ENCODE data around the gene ATP6V0E1.
"Not testable (repeated sequence)": the region's sequence is repeated elsewhere in the genome, so short reads cannot be mapped to it uniquely, and the experiment has no call there.

Gene ATP6V0E1

DNA sequence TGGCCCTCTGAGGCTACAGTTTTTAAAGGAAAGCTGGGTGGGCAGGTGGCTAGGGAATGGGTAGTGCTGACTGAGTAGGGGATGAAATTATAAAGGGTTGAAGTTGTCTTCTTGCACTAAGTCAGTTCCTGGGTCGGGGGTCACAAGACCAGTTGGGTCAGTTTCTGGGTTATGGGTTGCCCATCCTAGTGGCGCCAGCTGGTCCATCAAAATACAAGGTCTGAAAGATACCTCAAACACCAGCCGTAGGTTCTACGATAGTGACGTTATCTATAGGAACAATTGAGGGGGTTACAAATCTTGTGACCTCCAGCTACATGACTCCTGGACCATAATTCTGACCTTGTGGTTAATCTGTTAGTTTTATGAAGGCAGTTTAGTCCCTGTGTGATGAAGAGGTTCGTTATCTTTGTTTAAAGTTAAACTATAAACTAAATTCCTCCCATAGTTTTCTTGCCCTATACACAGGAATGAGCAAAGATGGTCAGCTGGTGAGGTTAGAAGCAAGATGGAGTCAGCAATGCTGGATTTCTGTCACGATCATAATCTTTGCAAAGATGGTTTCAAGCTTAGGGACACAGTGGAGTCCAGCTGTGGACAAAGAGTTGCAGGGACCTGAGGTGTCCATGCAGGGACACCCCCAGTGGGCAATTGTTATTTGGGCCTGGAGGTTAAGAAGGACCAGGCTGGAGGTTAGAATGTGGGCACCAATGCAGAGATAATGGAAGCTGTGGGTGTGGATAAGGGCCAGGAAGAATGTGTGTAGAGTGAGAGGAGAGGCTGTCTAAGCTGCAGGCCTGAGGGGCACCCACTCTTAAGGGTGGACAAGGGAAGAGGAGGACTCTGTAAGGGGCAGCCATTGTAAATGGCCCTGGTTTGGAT, 58.6 kb downstream of the ATP6V0E1 start:
- no peak for DNase-seq

DNA sequence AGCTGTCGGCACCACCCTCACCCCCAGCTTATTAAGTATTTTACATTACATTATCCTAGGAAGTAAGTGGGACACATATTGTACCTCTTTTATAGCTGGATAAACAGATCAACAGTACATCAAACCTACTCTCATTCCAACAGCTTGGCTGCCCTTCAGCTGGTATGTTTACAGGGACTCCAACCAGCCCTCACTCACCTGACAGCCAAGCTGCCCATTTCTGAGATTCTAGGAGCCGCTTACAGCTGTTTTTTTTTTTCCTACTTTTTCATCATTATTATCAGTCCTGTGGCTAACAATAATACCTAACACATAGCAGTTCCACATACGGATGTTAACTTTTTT, 59.2 kb downstream of the ATP6V0E1 start:
- DNase-seq, result no peak

DNA sequence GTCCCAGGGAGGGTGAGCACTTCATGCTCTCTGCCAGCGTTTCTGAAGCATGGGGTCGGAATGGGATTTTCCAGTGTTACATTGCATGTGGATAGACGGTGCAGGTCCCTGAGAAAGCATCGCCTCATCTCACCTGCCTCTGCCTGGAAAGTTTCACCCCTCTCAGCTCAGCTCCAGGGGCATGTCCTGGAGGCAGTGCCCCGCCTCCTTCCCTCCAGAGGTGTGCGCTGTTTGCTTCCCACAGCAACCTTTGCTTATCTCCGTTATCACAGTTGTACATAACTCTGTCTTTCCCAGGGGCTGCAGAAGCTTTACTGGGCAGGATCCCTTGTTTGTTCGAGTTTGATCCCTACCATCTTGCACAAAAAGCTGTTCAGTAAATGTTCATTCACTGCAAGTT, 61.9 kb downstream of the ATP6V0E1 start:
- DNase-seq, result no peak

DNA sequence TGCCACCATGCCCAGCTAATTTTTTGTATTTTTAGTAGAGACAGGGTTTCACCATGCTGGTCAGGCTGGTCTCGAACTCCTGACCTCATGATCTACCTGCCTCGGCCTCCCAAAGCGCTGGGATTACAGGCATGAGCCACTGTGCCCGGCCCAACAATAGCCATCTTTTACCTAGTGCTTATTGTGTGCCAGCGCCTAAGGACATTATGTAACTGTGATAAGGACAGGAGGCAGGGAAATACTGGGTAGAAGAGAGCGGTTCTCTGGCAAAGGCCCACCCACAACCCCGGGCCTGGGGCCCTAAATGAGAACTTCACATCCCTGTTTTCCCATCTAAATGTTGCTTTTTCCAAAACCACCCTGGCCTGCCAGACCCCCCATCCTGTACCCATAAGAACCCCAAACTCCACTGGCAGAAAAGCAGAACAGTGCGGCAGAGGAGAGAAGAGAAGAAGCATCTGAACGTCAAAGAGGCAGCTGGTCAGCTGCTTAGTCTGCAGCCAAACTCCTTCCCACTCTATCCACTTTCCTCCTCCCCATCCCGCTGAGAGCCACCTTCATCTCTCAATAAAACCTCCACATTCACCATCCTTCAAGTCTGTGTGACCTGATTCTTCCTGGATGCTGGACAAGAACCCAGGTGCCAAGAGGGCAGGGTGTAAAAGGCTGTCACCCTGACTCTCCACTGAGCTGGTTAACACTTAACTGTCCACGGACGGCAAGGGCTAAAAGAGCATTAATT, 63.7 kb downstream of the ATP6V0E1 start:
- not testable (repeated sequence) for DNase-seq

DNA sequence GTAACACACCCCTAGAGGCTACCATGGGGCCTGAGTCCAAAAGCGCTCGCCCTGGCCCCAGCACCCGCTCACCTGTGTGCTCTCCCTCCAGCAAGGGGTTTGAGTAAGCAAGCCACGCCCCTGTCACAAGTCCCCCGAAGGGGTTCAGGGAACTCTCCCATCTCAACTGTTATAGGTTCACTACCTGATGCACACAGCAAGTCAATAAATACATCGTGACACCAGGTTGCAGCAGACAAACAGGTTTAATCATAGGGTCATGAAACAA, 64.2 kb downstream of the ATP6V0E1 start:
- DNase-seq, result no peak

DNA sequence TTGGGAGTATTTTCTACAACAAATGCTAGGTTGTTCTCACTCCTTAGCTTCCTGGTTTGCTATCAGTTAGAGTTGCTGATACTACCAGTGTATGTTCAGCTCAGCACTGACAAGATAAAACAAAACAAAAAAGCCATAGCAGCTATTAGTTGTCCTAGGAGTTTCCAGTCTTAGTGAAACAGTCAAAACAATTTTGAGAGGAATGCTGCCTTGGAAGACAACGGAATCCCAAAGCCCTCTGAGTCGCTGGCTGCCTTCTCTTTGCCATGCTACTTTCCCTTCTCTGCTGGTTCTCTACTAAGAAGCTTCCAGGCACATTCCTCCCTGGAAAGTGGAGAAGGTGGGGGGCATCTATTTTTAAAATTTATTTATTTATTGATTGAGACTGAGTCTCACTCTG, 67.2 kb downstream of the ATP6V0E1 start:
- DNase-seq, result no peak

DNA sequence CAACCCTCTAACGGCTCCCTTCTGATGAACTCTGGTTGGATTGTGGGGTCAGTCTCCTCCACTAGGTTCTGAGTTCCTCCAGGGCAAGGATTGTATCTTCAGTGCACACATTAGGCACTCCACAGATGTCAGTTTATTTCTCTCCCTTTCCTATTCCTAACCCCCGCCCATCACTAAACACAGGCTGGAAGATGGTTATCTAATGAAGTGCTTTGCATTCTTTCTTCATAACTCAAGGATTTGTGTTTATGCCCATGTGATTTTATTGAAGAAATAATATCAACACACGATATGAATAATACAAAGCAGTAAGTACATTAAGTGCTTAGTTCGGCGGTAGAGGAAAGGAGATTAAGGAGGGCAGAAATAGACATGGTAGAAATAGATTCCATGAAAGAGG, 68.2 kb downstream of the ATP6V0E1 start:
- no peak for DNase-seq

DNA sequence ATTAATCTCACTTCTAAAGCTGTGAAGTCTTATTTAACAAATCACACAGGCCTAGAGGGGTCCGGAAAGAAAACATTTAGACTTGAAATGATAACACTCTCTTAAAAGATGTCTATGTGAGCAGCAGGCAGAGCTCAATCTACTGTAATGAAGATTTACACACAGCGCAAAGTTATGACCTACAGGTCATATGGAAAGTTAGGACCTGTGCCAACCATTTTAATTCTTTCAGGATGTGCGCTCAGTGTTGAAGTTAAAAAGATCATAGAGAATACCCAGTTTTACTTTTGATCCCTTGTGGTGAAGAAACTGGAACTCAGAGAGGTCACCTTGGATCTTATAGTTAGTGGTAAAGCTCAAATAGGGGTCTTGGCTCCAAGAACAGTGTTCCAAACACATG, 69.5 kb downstream of the ATP6V0E1 start:
- DNase-seq, result no peak

DNA sequence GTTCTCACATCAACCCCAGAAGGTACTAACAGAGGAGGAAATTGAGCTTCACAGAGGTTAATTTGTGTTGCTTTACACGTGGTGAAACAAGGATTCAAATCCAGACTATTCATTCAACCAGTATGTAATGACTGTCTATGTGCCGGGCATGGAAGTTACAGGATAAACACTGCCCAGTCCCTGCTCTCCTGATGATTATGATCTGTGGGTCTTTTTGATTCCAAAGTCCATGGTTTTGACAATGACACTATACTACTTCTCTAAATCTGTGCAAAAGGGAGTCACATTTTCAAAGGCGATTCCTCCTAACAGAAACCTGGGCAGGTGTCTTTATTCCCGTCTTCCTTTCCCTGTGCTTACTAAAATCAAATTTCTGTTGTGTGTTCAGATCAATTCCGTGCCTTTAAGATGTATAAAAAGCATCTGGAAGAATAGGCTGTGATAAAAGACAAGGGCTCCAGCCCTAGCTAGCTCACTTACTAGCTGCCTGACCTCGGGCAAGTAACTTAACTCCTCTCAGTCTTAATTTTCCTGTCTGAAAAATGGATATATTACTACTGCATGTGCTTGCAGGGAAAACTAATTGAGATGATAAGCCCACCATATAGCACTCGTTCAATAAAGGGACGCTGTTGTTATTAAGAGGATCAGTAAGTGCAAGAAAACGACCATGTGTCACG, 71.6 kb downstream of the ATP6V0E1 start:
- DNase-seq, result no peak

DNA sequence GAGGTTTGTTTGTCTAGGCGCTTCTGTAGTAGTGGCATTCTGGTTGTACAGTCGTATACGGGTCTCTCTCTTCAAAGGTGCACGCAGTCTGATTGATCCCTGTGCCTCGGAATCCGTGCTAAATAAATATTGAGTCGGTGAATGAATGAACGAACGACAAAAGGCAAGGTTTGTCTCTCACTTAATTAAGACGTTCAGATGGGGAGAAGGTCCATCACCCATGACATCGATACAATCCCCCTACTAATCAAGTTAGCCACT, 72.1 kb downstream of the ATP6V0E1 start:
- DNase-seq, result no peak

DNA sequence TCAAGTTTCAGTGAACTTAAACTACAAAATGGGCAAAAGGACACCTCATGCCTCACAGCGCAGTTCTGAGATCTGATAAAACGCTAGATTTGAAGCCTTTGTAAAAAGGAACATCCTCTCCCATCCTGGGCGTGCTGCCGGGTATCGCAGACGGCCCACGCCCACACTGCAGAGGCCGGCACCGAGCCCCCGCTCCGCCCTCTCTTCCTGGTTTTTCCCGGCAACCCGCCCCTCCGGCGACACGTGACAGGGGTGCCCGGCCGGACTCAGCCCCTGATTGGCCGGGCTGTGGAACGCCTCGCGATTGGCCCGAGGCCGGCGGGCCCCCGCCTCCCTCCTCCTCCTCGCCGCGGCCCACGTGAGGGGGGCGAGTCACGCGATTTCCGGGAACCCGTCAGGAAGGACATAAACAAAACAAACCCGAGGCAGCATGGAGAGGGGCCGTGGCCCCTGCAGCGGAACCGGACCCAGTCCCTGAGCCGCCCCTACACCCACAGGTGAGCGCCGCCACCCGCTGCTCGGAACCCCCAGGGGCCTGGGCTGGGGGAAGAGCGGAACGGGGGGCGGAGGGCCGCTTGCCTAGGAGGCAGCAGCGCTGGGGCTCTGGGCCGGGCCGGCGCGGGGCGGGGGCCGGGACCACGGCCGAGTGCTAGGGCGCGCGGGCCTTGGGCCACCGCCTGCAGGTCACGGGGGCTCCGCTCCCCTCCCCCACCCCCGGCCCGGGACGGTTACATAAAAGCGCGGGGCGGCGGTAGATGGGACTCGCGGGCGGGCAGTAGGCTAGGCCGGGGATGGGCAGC, 72.6 kb downstream of the ATP6V0E1 start, which contains the start of gene CREBRF:
CREBRF (plus strand) TSS at position 370 of the 800 bp plus-strand sequence. CDS start 24,424 bp downstream, outside the sequence.
- DNase-seq, result peak; percentile 86

DNA sequence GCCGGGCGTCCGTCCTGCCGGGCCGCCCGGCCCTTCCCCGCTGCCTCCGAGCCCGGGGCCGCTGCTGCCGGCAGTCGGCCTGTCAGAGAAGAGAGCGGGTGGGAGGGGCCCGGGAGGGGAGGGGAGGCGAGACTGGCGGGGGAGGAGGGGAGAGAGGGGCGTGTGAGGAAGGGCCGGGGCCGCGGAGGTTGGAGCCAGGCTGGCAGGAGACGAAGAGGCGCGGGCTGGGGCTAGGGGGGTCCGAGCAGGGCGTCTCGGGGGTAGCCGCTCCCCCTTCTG, 73.2 kb downstream of the ATP6V0E1 start:
- DNase-seq, result peak; percentile 58

DNA sequence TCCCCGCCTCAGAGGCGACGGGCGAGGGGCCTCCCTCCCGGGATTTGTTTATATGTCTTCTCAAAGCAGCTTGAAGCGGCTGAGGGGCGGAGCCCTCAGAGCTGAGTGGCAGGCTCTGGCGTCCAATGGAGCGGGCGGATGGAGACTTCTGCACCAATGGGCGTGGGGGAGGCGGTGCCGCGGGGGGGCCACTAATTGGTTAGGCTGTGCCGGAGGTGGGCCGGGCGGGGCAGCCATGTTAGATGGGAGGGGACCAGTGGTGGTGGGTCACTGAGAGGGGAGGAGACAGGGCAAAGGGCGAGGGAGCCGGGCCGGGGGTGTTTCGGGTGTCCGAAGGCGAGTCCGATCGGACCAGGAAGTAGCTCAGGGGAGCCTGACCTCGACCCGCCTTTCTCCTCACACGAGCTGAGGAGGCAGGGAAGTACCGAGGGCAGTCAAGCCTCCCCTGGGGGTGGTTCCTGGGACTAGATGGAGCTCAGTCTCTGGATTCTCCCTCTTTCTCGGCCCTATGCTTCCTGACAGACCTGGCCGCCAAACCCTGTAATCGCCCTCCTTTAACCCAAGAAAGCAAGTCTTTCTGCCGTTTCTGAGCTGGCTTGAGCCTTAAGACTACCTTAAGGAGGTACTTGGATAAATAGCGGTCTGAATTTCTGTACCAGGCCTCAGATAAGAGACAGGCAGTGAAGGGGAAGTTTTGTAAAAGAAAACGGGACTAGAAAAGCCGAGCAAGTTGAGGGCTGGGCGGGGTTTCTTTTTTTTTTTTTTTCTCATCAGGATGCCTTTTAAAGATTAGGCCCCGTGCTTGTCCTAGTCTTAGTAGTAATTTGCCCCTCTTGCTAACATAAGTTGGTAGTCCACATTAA, 73.7 kb downstream of the ATP6V0E1 start:
- peak; percentile 92 for DNase-seq

DNA sequence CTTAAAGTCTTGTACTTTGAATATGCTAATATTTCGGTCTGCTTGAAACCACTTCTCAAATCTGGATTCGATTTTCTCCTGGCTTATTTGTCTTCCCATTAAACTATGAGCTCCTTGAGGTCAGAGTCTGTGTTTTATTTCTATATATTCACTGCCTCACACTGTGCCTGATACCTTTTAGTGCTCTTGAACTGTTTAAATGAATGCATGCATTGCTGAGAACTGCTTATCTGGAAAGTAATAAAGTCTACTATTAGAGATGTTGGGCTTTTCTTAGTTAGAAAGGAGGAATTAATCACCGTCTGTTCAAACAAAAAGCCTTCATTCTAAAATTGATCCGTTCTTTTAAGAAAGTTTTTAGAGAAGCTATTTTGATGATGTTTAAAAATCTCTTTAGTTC, 78.6 kb downstream of the ATP6V0E1 start:
- no peak for DNase-seq

DNA sequence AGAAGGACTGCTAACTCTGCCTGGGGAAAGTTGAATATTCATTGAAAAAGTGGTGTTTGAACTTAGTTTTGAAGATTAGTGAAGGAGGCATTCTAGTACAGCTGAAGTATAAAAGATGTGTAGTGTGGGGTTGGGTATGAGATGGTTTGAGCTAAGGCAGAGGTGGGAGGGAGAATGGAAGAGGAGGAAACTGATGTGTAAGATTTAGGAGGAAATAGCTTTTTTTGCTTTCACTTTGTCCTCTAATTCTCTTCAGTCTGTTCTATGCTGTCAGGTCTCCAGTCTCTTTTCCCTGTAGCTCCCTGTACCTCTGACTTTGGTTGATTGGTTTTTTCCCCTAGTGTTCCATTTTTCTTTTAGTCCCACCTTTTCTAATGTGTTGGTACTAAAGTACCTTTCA, 81.6 kb downstream of the ATP6V0E1 start:
- DNase-seq, result no peak

DNA sequence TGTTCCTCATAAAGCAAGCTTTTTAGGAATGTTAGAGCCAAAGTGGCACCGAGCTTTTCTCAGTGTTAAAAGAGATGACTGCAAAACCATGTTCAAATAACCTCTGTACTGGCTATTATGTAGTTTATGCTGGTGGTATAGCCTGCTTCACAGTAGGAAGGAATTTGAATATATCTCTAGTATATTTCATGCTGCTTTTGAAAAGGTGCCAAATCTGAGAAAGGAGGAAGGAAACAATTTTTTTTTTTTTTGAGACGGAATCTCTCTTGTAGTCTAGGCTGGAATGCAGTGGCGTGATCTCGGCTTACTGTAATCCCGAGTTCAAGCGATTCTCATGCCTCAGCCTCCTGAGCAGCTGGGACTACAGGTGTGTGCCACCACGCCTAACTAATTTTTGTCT, 86.1 kb downstream of the ATP6V0E1 start:
- DNase-seq, result no peak

DNA sequence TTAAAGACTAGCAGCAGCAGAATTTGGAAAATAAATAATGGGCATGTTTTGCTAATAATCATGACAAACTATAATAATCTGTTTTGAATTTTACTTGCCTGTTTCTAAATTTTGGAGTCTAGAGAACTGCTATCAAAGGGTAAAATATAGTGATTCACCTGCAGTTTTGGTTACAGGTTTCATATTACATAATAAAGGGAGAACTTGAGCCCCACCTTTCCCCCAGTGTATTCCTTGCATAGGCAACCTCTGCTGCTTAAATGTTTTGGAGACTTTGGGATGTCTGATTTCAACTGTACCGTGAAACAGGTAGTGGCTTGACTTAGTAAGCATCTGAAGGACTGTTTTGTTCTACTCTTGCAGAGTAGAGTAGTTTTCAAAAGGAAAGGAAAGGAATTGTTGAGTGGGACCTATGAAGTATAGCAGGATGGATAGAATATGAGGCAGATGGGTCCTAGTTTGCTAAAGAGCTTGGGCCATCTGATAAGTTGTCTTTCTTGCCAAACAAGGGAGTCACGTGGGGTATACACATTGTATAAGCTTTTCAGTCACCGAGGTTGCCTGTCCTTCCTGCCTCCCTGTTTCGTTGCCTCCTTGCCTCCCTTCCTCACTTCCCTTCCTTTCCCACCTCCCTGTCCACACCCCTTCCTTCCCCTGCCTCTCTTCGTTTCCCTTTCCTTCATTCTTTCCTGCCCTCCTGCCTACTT, 91.7 kb downstream of the ATP6V0E1 start:
- no peak for DNase-seq

DNA sequence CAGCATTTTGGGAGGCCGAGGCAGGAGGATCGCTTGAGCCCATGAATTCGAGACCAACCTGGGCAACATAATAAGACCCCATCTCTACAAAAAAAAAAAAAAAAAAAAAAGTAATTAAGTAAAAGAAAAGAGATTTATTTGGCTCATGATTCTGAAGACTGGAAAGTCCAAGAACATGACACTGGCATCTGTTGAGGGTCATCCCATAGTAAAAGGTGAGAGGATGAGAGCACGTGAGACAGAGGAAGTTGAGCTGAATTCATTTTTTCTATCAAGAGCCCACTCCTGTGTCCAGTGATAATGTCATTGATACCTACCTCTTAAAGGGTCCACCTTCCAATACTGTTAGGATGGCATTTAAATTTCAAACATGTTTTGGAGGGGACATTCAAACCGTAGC, 92.4 kb downstream of the ATP6V0E1 start:
- DNase-seq, result no peak

DNA sequence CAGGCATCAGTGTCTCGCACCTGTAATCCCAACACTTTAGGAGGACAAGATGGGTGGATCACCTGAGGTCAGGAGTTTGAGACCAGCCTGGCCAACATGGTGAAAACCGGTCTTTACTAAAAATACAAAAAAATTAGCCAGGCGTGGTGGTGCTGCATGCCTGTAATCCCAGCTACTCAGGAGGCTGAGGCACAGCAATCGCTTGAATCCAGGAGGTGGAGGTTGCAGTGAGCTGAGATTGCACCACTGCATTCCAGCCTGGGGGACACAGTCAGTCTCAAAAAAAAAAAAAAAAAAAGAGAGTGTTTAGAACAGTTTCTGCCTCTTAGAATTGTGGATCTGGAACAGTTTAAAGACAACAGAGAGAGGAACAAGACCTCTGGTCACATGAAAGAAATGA, 92.9 kb downstream of the ATP6V0E1 start:
- not testable (repeated sequence) for DNase-seq

DNA sequence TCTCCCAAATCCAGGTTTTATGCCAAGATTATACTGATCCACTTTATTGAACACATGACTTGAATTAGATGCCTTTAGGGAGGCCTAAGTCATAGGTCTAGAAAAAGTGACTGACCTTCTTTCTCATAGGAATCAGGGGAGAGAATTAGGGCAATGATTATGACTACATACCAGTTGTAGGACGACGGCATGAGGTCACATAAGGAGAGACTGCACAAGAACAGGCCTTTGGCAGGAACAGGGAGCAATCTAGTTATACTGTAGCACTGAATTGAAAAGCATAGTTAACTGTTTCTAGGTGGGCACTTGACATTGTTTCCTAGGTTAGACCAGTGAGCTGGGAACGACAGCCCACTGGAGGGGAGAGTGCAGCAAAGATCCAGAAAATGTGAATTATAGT, 95.3 kb downstream of the ATP6V0E1 start:
- DNase-seq, result no peak

All from NCI-H1092 (cell line).